Small intestine (tissue), 7 donors: ENCODE results near the gene C20orf96. TPM values are rescaled to one million over a fixed set of nuclear protein-coding genes. Genes with fewer than 3 reads are reported as not detected.
A peak's percentile ranks its signal among the peaks of the same experiment; 100 is the strongest.

Source experiments
- DNase-seq, 2 donors: peaks; one replicate each; pipeline versions ENCODE4 v3.0.0 to v3.0.0-alpha.2; 2013
- FAIRE-seq: peaks from 2 replicates; lab custom pipeline; 2012; peaks lifted over from hg19 to GRCh38; lab: Jason Lieb, UNC
- H3K27ac ChIP-seq, 3 donors: one replicate each; pipeline ENCODE4 v1.5.1; 2013; ENCODE audit warnings: low read length in 2 of 3, mild to moderate bottlenecking in 2 of 3, control low read depth in 1 of 3, inconsistent platforms in 1 of 3, low read depth in 1 of 3, moderate library complexity in 1 of 3
- H3K27me3 ChIP-seq, 3 donors: one replicate each; pipeline ENCODE4 v1.6.1; 2013; ENCODE audit warnings: low read length in 3 of 3, inconsistent platforms in 1 of 3; ENCODE audit not compliant: control insufficient read depth in 3 of 3, insufficient read depth in 3 of 3
- H3K36me3 ChIP-seq, 3 donors: one replicate each; pipeline ENCODE4 v1.6.1; 2013; ENCODE audit warnings: low read length in 3 of 3, inconsistent platforms in 1 of 3, low read depth in 1 of 3, mild to moderate bottlenecking in 1 of 3, moderate library complexity in 1 of 3; ENCODE audit not compliant: control insufficient read depth in 3 of 3, insufficient read depth in 2 of 3
- H3K4me1 ChIP-seq, 3 donors: one replicate each; pipeline ENCODE4 v1.6.1; 2013; ENCODE audit warnings: low read length in 2 of 3, inconsistent platforms in 1 of 3, low read depth in 1 of 3, mild to moderate bottlenecking in 1 of 3, moderate library complexity in 1 of 3; ENCODE audit not compliant: control insufficient read depth in 3 of 3, insufficient read depth in 2 of 3
- H3K4me3 ChIP-seq, 3 donors: one replicate each; pipeline ENCODE4 v1.5.1; 2013; ENCODE audit warnings: low read length in 3 of 3, control low read depth in 1 of 3, inconsistent platforms in 1 of 3, low read depth in 1 of 3, mild to moderate bottlenecking in 1 of 3, moderate library complexity in 1 of 3
- H3K9me3 ChIP-seq, 2 donors: one replicate each; pipeline ENCODE4 v1.6.1; 2013; ENCODE audit warnings: low read depth in 1 of 2, low read length in 1 of 2; ENCODE audit not compliant: control insufficient read depth in 2 of 2, insufficient read depth in 1 of 2
- WGBS, 3 donors: extraction: QIAGEN DNeasy Blood & Tissue Kit; methylation state at CpG; one replicate each; pipeline ENCODE4 v1.1.7; 2013; 5-methylcytosine and 5-hydroxymethylcytosine counted together
- polyA plus RNA-seq, 4 donors: library from polyadenylated mRNA; stranded (reverse) in 3 of 4; unstranded in 1 of 4; fragments of 200-250 nt in 3 of 4; fragments of 120-200 nt in 1 of 4; gene quantifications; one replicate each; pipeline versions ENCODE4 v1.2.1 to v1.2.3, GENCODE V29; 2013
- donor health status: healthy with polysubstance abuse.
- donor health status: control.
- donor health status: control.
- donor health status: Bipolar disorder and iron deficiency.
- donor health status: healthy.

C20orf96 gene
- polyA plus RNA-seq, 4 donors: 3.5 to 8.7 (median 6.7) TPM

GRCh38 chr20:328027-328974, 37.8 kb upstream of the C20orf96 start:
- peak overlapping the region in 2 of 3 donors; percentile 59 to 82 for H3K27ac ChIP-seq
- WGBS, 3 donors: 57 to 71% (median 64%) methylated on average over 31 of the region's 31 CpGs
- no peaks in the 10 kb centered on the region for H3K9me3 ChIP-seq
- peak overlapping the region in 1 of 3 donors; percentile 74 for H3K4me3 ChIP-seq
- peaks cover 0 to 20% (median 3%) of the 10 kb centered on the region in 3 donors for H3K4me1 ChIP-seq
- peaks cover 0 to 23% (median 0%) of the 10 kb centered on the region in 3 donors for H3K36me3 ChIP-seq
- H3K27me3 ChIP-seq: no peaks in the 10 kb centered on the region
- DNase-seq: no peak
- FAIRE-seq: no peak

GRCh38 chr20:327186-328026, 36.9 kb upstream of the C20orf96 start:
- Histone ChIP-seq H3K9me3 (no peaks in the 10 kb centered on the region), H3K4me3 (peak overlapping the region; percentile 27 to 77 (median 74)), H3K27ac (peak overlapping the region in 2 of 3 donors; percentile 59 to 82), H3K4me1 (peaks cover 0 to 20% (median 3%) of the 10 kb centered on the region in 3 donors), H3K27me3 (no peaks in the 10 kb centered on the region), H3K36me3 (peaks cover 0 to 23% (median 0%) of the 10 kb centered on the region in 3 donors)
- DNase-seq: peak; percentile 31 to 91
- no peak for FAIRE-seq
- 7 to 18% (median 14%) methylated on average over 31 to 47 of the region's 47 CpGs for WGBS, 3 donors

GRCh38 chr20:326645-327185, 36.2 kb upstream of the C20orf96 start:
- H3K27ac ChIP-seq: peak overlapping the region in 2 of 3 donors; percentile 82 to 92
- peaks cover 0 to 23% (median 0%) of the 10 kb centered on the region in 3 donors for H3K36me3 ChIP-seq
- FAIRE-seq (no peak), DNase-seq (peak in 1 of 2 donors; percentile 72)
- WGBS, 3 donors: 0 to 2% (median 1%) methylated on average over 26 to 38 of the region's 38 CpGs
- peaks cover 0 to 20% (median 3%) of the 10 kb centered on the region in 3 donors for H3K4me1 ChIP-seq
- peak overlapping the region; percentile 60 to 77 (median 74) for H3K4me3 ChIP-seq
- no peaks in the 10 kb centered on the region for H3K27me3 ChIP-seq
- no peaks in the 10 kb centered on the region for H3K9me3 ChIP-seq

- Histone ChIP-seq H3K27ac (peak overlapping the region; percentile 14 to 92 (median 82)), H3K4me3 (peak overlapping the region; percentile 60 to 77 (median 74)), H3K27me3 (no peaks in the 10 kb centered on the region), H3K4me1 (peaks cover 0 to 20% (median 3%) of the 10 kb centered on the region in 3 donors), H3K9me3 (no peaks in the 10 kb centered on the region), H3K36me3 (peaks cover 0 to 23% (median 0%) of the 10 kb centered on the region in 3 donors)
- WGBS, 3 donors: 0 to 1% (median 1%) methylated on average over 54 to 103 of the region's 103 CpGs
- FAIRE-seq (no peak), DNase-seq (peak; percentile 34 to 83)
Measured at GRCh38 chr20:325889-326644, 35.5 kb upstream of the C20orf96 start.

- FAIRE-seq (no peak), DNase-seq (peak; percentile 91 to 98)
- Histone ChIP-seq H3K36me3 (peaks cover 0 to 22% (median 0%) of the 10 kb centered on the region in 3 donors), H3K4me3 (peak within 1 kb of the TSS; percentile 60 to 88 (median 77)), H3K4me1 (peaks cover 0 to 17% (median 3%) of the 10 kb centered on the region in 3 donors), H3K27ac (peak within 1 kb of the TSS; percentile 63 to 99 (median 92)), H3K27me3 (no peaks in the 10 kb centered on the region), H3K9me3 (no peaks in the 10 kb centered on the region)
- 0 to 1% (median 1%) methylated on average over 53 to 106 of the region's 106 CpGs for WGBS, 3 donors
Measured at GRCh38 chr20:325045-325888, 34.7 kb upstream of the C20orf96 start, which contains the start of gene SOX12. Gene SOX12, plus strand, starts transcription at chr20:325552. Its CDS starts 373 bp downstream, at chr20:325925.

- DNase-seq (peak; percentile 91 to 96), FAIRE-seq (no peak)
- Histone ChIP-seq H3K27ac (peak overlapping the region; percentile 63 to 99 (median 92)), H3K9me3 (no peaks in the 10 kb centered on the region), H3K4me1 (peaks cover 0 to 15% (median 3%) of the 10 kb centered on the region in 3 donors), H3K27me3 (no peaks in the 10 kb centered on the region), H3K4me3 (peak overlapping the region; percentile 48 to 88 (median 77)), H3K36me3 (peaks cover 0 to 15% (median 0%) of the 10 kb centered on the region in 3 donors)
- 0 to 1% (median 1%) methylated on average over 41 to 69 of the region's 69 CpGs for WGBS, 3 donors
Measured at GRCh38 chr20:324177-325044, 33.9 kb upstream of the C20orf96 start.
